Measurements from ENCODE around the gene ADAMTS17.

ADAMTS17 gene

GRCh38 chr15:100096248-100096600, 245.6 kb downstream of the ADAMTS17 start:
- TF ChIP-seq CEBPB (IDR thresholded peaks at IDR 0.05) (no peak), EGR1 (IDR thresholded peaks at IDR 0.05) (no peak), YY1 (IDR thresholded peaks at IDR 0.05; ENCODE audit: low read depth) (no peak), ZBTB7A (IDR thresholded peaks at IDR 0.05; ENCODE audit: low read depth) (no peak), EP300 (IDR thresholded peaks at IDR 0.05; ENCODE audit: borderline replicate concordance) (no peak), TEAD4 (IDR thresholded peaks at IDR 0.05) (no peak)
- TF ChIP-seq, protein P1, sequence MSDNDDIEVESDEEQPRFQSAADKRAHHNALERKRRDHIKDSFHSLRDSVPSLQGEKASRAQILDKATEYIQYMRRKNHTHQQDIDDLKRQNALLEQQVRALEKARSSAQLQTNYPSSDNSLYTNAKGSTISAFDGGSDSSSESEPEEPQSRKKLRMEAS (IDR thresholded peaks at IDR 0.05), result no peak

- TF ChIP-seq, protein P2, sequence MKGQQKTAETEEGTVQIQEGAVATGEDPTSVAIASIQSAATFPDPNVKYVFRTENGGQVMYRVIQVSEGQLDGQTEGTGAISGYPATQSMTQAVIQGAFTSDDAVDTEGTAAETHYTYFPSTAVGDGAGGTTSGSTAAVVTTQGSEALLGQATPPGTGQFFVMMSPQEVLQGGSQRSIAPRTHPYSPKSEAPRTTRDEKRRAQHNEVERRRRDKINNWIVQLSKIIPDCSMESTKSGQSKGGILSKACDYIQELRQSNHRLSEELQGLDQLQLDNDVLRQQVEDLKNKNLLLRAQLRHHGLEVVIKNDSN (IDR thresholded peaks at IDR 0.05), result no peak
- TF ChIP-seq ZBTB7A (IDR thresholded peaks at IDR 0.05; ENCODE audit: low read depth) (no peak), YY1 (IDR thresholded peaks at IDR 0.05; ENCODE audit: low read depth) (no peak), NFIC (IDR thresholded peaks at IDR 0.05) (no peak), FOXM1 (IDR thresholded peaks at IDR 0.05; ENCODE audit: borderline replicate concordance, low read depth) (no peak), CREB1 (IDR thresholded peaks at IDR 0.05; ENCODE audit: low read depth) (no peak), TCF12 (IDR thresholded peaks at IDR 0.05; ENCODE audit: low read depth) (no peak), EP300 (IDR thresholded peaks at IDR 0.05; ENCODE audit: borderline replicate concordance) (no peak), CEBPB (IDR thresholded peaks at IDR 0.05) (no peak), TAF1 (IDR thresholded peaks at IDR 0.05; ENCODE audit: low read depth) (no peak), REST (IDR thresholded peaks at IDR 0.05; ENCODE audit: low read depth) (no peak), TEAD4 (IDR thresholded peaks at IDR 0.05) (no peak), EGR1 (IDR thresholded peaks at IDR 0.05) (no peak), RAD21 (IDR thresholded peaks at IDR 0.05; ENCODE audit: low read depth) (no peak)
- TF ChIP-seq, protein P1 (IDR thresholded peaks at IDR 0.05), result no peak
Measured at GRCh38 chr15:100095541-100096247, 246.1 kb downstream of the ADAMTS17 start.

- no peak for TF ChIP-seq EP300 (IDR thresholded peaks at IDR 0.05; ENCODE audit: borderline replicate concordance)
- TF ChIP-seq YY1 (IDR thresholded peaks at IDR 0.05; ENCODE audit: low read depth), result no peak
- TF ChIP-seq REST (IDR thresholded peaks at IDR 0.05; ENCODE audit: low read depth), result no peak
- no peak for TF ChIP-seq NFIC (IDR thresholded peaks at IDR 0.05)
- no peak for TF ChIP-seq ZBTB7A (IDR thresholded peaks at IDR 0.05; ENCODE audit: low read depth)
- TF ChIP-seq TCF12 (IDR thresholded peaks at IDR 0.05; ENCODE audit: low read depth), result no peak
- TF ChIP-seq, protein P2 (IDR thresholded peaks at IDR 0.05), result no peak
- no peak for TF ChIP-seq TEAD4 (IDR thresholded peaks at IDR 0.05)
- TF ChIP-seq CREB1 (IDR thresholded peaks at IDR 0.05; ENCODE audit: low read depth), result no peak
- TF ChIP-seq CEBPB (IDR thresholded peaks at IDR 0.05), result no peak
Measured at GRCh38 chr15:100094127-100094510, 247.7 kb downstream of the ADAMTS17 start.

GRCh38 chr15:100093211-100094126, 248.3 kb downstream of the ADAMTS17 start:
- TF ChIP-seq YY1 (IDR thresholded peaks at IDR 0.05; ENCODE audit: low read depth), result no peak
- no peak for TF ChIP-seq REST (IDR thresholded peaks at IDR 0.05; ENCODE audit: low read depth)
- no peak for TF ChIP-seq CEBPB (IDR thresholded peaks at IDR 0.05)
- no peak for TF ChIP-seq RAD21 (IDR thresholded peaks at IDR 0.05; ENCODE audit: low read depth)
- TF ChIP-seq EGR1 (IDR thresholded peaks at IDR 0.05), result no peak
- TF ChIP-seq TEAD4 (IDR thresholded peaks at IDR 0.05), result no peak
- TF ChIP-seq TAF1 (IDR thresholded peaks at IDR 0.05; ENCODE audit: low read depth), result no peak
- TF ChIP-seq, protein P1 (IDR thresholded peaks at IDR 0.05), result no peak
- no peak for TF ChIP-seq ZBTB7A (IDR thresholded peaks at IDR 0.05; ENCODE audit: low read depth)
- TF ChIP-seq TCF12 (IDR thresholded peaks at IDR 0.05; ENCODE audit: low read depth), result no peak

All from Ishikawa (cell line).